ENCODE results near the gene ABCC12.
"Not testable (repeated sequence)": the region's sequence is repeated elsewhere in the genome, so short reads cannot be mapped to it uniquely, and the experiment has no call there.

The ABCC12 gene

GRCh38 chr16:48176635-48177408, 21.0 kb upstream of the ABCC12 start:
- no peak for DNase-seq (ENCODE audit: low read depth)
- TF ChIP-seq CTCF (IDR thresholded peaks at IDR 0.05; ENCODE audit: control insufficient read depth, extremely low read depth, insufficient read depth): no peak
- H3K4me3 ChIP-seq (ENCODE audit: low read depth, low read length): no peak overlapping the region

- no peak for TF ChIP-seq CTCF (IDR thresholded peaks at IDR 0.05; ENCODE audit: control insufficient read depth, extremely low read depth, insufficient read depth)
- H3K4me3 ChIP-seq (ENCODE audit: low read depth, low read length): no peak overlapping the region
- DNase-seq (ENCODE audit: low read depth): no peak
Observed at GRCh38 chr16:48173889-48174288, 18.1 kb upstream of the ABCC12 start.

- DNase-seq (ENCODE audit: low read depth): no peak
Observed at GRCh38 chr16:48172682-48173081, 16.9 kb upstream of the ABCC12 start.

GRCh38 chr16:48169896-48170295, 14.1 kb upstream of the ABCC12 start:
- DNase-seq (ENCODE audit: low read depth): no peak
- no peak overlapping the region for H3K4me3 ChIP-seq (ENCODE audit: low read depth, low read length)
- TF ChIP-seq CTCF (IDR thresholded peaks at IDR 0.05; ENCODE audit: control insufficient read depth, extremely low read depth, insufficient read depth): no peak

More at GRCh38 chr16:48172682-48173081, 16.9 kb upstream of the ABCC12 start:
- no peak for TF ChIP-seq CTCF (IDR thresholded peaks at IDR 0.05; ENCODE audit: control insufficient read depth, extremely low read depth, insufficient read depth)
- H3K4me3 ChIP-seq (ENCODE audit: low read depth, low read length): no peak overlapping the region

- no peak for TF ChIP-seq CTCF (IDR thresholded peaks at IDR 0.05; ENCODE audit: control insufficient read depth, extremely low read depth, insufficient read depth)
- no peak for DNase-seq (ENCODE audit: low read depth)
- H3K4me3 ChIP-seq (ENCODE audit: low read depth, low read length): no peak overlapping the region
Observed at GRCh38 chr16:48168075-48168474, 12.3 kb upstream of the ABCC12 start.

GRCh38 chr16:48166617-48167016, 10.8 kb upstream of the ABCC12 start:
- not testable (repeated sequence) for H3K4me3 ChIP-seq (ENCODE audit: low read depth, low read length); DNase-seq (ENCODE audit: low read depth)

GRCh38 chr16:48165961-48166578, 10.3 kb upstream of the ABCC12 start:
- DNase-seq (ENCODE audit: low read depth): peak; percentile 71
- TF ChIP-seq CTCF (IDR thresholded peaks at IDR 0.05; ENCODE audit: control insufficient read depth, extremely low read depth, insufficient read depth): no peak
- no peak overlapping the region for H3K4me3 ChIP-seq (ENCODE audit: low read depth, low read length)
